GM12878 (cell line): ENCODE data around the gene BTBD19. TPM values are rescaled to one million over a fixed set of nuclear protein-coding genes. Genes with fewer than 3 reads are reported as not detected.

Experiments used
- ATAC-seq: fragments of 200-7000 bp; cut with Tn5 transposase; 3 replicates; pipeline ENCODE4 v1.9.1; 2020; ENCODE audit warnings: mild to moderate bottlenecking, moderate library complexity
- BruUV-seq: library from RNA; stranded (reverse); fragments of 400-500 nt; replicated peaks from 2 replicates; lab custom pipeline; 2021; lab: Mats Ljungman, UMichigan
- CTCF ChIA-PET: fragments of 300-600 bp; sonication (Branson Sonifier 250); formaldehyde crosslinking; extraction: SDS; loops from one replicate; lab custom pipeline; 2021; ENCODE audit warnings: inconsistent platforms; lab: Yijun Ruan, JAX
- POLR2A ChIA-PET: fragments of 350-600 bp; formaldehyde crosslinking; extraction: SDS; loops from one replicate; lab custom pipeline; 2021; ENCODE audit warnings: inconsistent platforms; lab: Charles Lee
- RAD21 ChIA-PET: fragments of 300-600 bp; sonication (Branson Sonifier 250); formaldehyde crosslinking; loops from one replicate; lab custom pipeline; 2023; ENCODE audit warnings: antibody characterized with exemption; ENCODE audit not compliant: unreplicated experiment; lab: Charles Lee
- SMC1A ChIA-PET: fragments of 300-600 bp; sonication (Branson Sonifier 250); formaldehyde crosslinking; loops from one replicate; lab custom pipeline; 2023; ENCODE audit not compliant: unreplicated experiment, uncharacterized antibody; lab: Charles Lee
- DNase-seq: peaks from one replicate; pipeline ENCODE4 v3.0.0-alpha.2; 2011; ENCODE audit warnings: low read depth, low spot score
- FAIRE-seq: peaks from 3 replicates; lab custom pipeline; 2011; peaks lifted over from hg19 to GRCh38; lab: Jason Lieb, UNC
- H2AFZ ChIP-seq: 2 replicates; pipeline ENCODE4 v1.6.0; 2011; ENCODE audit warnings: low read depth, low read length, control low read depth; ENCODE audit not compliant: control insufficient read depth
- H3K27ac ChIP-seq: 2 replicates; pipeline ENCODE4 v1.5.1; 2011; ENCODE audit warnings: control low read depth; ENCODE audit not compliant: control insufficient read depth, insufficient read depth
- H3K27me3 ChIP-seq, 2 experiments: replicated peaks in 1 of 2; 2 replicates each; pipeline versions ENCODE4 v1.6.0 to v1.6.1; 2011; ENCODE audit warnings: low read length in 1 of 2; ENCODE audit not compliant: control insufficient read depth in 2 of 2, insufficient read depth in 2 of 2
- H3K36me3 ChIP-seq, 2 experiments: 2 replicates each; pipeline ENCODE4 v1.5.1; 2011; ENCODE audit warnings: low read length in 1 of 2; ENCODE audit not compliant: control insufficient read depth in 2 of 2, insufficient read depth in 2 of 2
- H3K4me1 ChIP-seq: 2 replicates; pipeline ENCODE4 v1.6.1; 2011; ENCODE audit warnings: mild to moderate bottlenecking, low read length, moderate library complexity, mixed read lengths; ENCODE audit not compliant: control insufficient read depth, insufficient read depth
- H3K4me2 ChIP-seq: 2 replicates; pipeline ENCODE4 v1.6.0; 2011; ENCODE audit warnings: control low read depth; ENCODE audit not compliant: control insufficient read depth, insufficient read depth
- H3K4me3 ChIP-seq: fragments of 200-600 bp; sonication (generic); 2 replicates; pipeline ENCODE4 v1.5.1; 2016
- H3K79me2 ChIP-seq: 2 replicates; pipeline ENCODE4 v1.6.0; 2011; ENCODE audit warnings: low read length; ENCODE audit not compliant: control insufficient read depth, insufficient read depth
- H3K9ac ChIP-seq: 2 replicates; pipeline ENCODE4 v1.8.0; 2011; ENCODE audit warnings: low read length, control low read depth, mixed read lengths; ENCODE audit not compliant: control insufficient read depth, insufficient read depth
- H3K9me3 ChIP-seq: replicated peaks from 3 replicates; pipeline ENCODE4 v1.5.1; 2011; ENCODE audit warnings: mild to moderate bottlenecking, low read length; ENCODE audit not compliant: control insufficient read depth, insufficient read depth
- H4K20me1 ChIP-seq: 2 replicates; pipeline ENCODE4 v1.6.0; 2011; ENCODE audit not compliant: control insufficient read depth, insufficient read depth
- ETV6 ChIP-seq, 2 experiments: fragments of 450-650 bp in 1 of 2; IDR thresholded peaks in 1 of 2; conservative IDR thresholded peaks in 1 of 2; 2 replicates each; pipeline ENCODE4 v1.6.1; 2014; ENCODE audit warnings: antibody characterized with exemption in 1 of 2, borderline replicate concordance in 1 of 2, low read depth in 1 of 2, mild to moderate bottlenecking in 1 of 2, moderate library complexity in 1 of 2
- POLR2A ChIP-seq: IDR thresholded peaks from 2 replicates; pipeline ENCODE4 v1.6.1; 2011; ENCODE audit warnings: low read depth, mild to moderate bottlenecking, low read length
- POLR2AphosphoS5 ChIP-seq: IDR thresholded peaks from 2 replicates; pipeline ENCODE4 v1.6.1; 2011; ENCODE audit warnings: mild to moderate bottlenecking, low read length, inconsistent platforms
- WGBS: methylation state at CpG from one replicate; pipeline ENCODE4 v1.1.6; 2016; ENCODE audit warnings: low lambda C conversion rate; ENCODE audit not compliant: insufficient replicate concordance, insufficient coverage; ENCODE audit errors: missing lambda C conversion rate; 5-methylcytosine and 5-hydroxymethylcytosine counted together
- in situ Hi-C: fragments of 300-500 bp; cut with MboI; formaldehyde crosslinking; loops from 9 replicates; pipeline ENCODE4 v1.14.3; 2018; ENCODE audit warnings: mixed read lengths
- intact Hi-C: fragments of 100-400 bp; cut with micrococcal nuclease; formaldehyde crosslinking; loops from one replicate; pipeline ENCODE4 v1.14.2; 2022; ENCODE audit not compliant: unreplicated experiment
- polyA plus RNA-seq, 11 experiments: library from polyadenylated mRNA; depleted of rRNA in 4 of 11; unstranded in 6 of 11; stranded (reverse) in 5 of 11; fragments of >200 nt; fragmentation: Nextera tagmentation in 4 of 11; fragmentation: Illumina TruSeq in 1 of 11; extraction: Ambion mirVana in 4 of 11; extraction: Trizol in 1 of 11; gene quantifications; 1 replicate in 1 of 11; 2 replicates in 10 of 11; pipeline versions ENCODE4 v1.2.1 to v1.2.3, GENCODE V29; 2011 to 2016; ENCODE audit warnings: inconsistent platforms in 2 of 11, missing spikeins in 2 of 11, low read depth in 1 of 11
- total RNA-seq, 4 experiments: library from RNA; depleted of rRNA in 3 of 4; stranded (reverse); fragments of >200 nt in 3 of 4; fragmentation: Illumina TruSeq in 1 of 4; extraction: Trizol in 1 of 4; gene quantifications; 2 replicates each; pipeline versions ENCODE4 v1.2.1 to v1.2.3, GENCODE V29; 2013 to 2021
- TF ChIP-seq, protein P1 (sequence below): IDR thresholded peaks from 2 replicates; pipeline ENCODE4 v1.6.1; 2012; ENCODE audit warnings: low read depth, low read length, improper control_type of control experiment

BTBD19 gene
- total and polyA plus RNA-seq, 10 of the 15 experiments (the other 5 are each of a cell fraction or from before 2014, with no cell fraction given): 0.13 to 2.7 (median 0.42) TPM

DNA sequence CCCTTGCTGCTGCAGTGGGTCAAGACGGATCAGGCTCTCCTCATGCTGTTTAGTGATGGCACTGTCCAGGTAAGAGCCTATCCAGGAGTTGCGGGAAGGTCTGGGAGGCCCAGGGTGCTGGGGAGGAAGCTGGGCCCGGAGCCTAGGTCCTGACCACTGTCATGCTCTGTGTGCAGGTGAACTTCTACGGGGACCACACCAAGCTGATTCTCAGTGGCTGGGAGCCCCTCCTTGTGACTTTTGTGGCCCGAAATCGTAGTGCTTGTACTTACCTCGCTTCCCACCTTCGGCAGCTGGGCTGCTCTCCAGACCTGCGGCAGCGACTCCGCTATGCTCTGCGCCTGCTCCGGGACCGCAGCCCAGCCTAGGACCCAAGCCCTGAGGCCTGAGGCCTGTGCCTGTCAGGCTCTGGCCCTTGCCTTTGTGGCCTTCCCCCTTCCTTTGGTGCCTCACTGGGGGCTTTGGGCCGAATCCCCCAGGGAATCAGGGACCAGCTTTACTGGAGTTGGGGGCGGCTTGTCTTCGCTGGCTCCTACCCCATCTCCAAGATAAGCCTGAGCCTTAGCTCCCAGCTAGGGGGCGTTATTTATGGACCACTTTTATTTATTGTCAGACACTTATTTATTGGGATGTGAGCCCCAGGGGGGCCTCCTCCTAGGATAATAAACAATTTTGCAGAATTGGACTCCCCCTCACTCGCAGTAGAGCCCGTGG lies 2.9 kb upstream of the BTBD19 start:
- Histone ChIP-seq H3K4me2 (no peak overlapping the region), H3K79me2 (peaks cover 17% of the 10 kb centered on the region), H3K4me3 (no peak overlapping the region), H3K36me3 (peaks cover 6 to 9% of the 10 kb centered on the region in 2 experiments), H3K9me3 (no peaks in the 10 kb centered on the region), H3K9ac (no peak overlapping the region), H3K27me3 (no peaks in the 10 kb centered on the region), H2AFZ (no peak overlapping the region), H3K4me1 (peaks cover 55% of the 10 kb centered on the region), H4K20me1 (no peaks in the 10 kb centered on the region), H3K27ac (no peak overlapping the region)
- no peak for DNase-seq
- no peak for ATAC-seq
- in situ Hi-C loops (loop anchor here (5.0 kb wide), 1 partner anchor 73 kb away; the partner anchor contains the start of gene RNU5D-1), intact Hi-C loops (no loop called here)
- BruUV-seq: no TSS peak
- ChIA-PET POLR2A (interaction anchor here (0.6 to 1.4 kb wide), 2 partner anchors 8 to 456 kb away, joined by 3 to 4 read pairs; no protein-coding TSS in a partner anchor), SMC1A (interaction anchor here (0.6 to 0.7 kb wide), 2 partner anchors 268 to 495 kb away, joined by 3 to 4 read pairs; no protein-coding TSS in a partner anchor), CTCF (interaction anchor here (0.9 kb wide), 1 partner anchor 13 kb away, joined by 3 read pairs; no protein-coding TSS in a partner anchor), RAD21 (no interaction called here)
- WGBS: 91% methylated on average over 20 of the region's 20 CpGs
- TF ChIP-seq, protein P1, sequence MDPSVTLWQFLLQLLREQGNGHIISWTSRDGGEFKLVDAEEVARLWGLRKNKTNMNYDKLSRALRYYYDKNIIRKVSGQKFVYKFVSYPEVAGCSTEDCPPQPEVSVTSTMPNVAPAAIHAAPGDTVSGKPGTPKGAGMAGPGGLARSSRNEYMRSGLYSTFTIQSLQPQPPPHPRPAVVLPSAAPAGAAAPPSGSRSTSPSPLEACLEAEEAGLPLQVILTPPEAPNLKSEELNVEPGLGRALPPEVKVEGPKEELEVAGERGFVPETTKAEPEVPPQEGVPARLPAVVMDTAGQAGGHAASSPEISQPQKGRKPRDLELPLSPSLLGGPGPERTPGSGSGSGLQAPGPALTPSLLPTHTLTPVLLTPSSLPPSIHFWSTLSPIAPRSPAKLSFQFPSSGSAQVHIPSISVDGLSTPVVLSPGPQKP: no peak
- TF ChIP-seq POLR2A (0 out of 2 replicates have a peak, but pooled peaks have one; percentile 1), ETV6 (conservative IDR thresholded peaks at IDR 0.05 in 1 of 2, IDR thresholded peaks at IDR 0.05 in 1 of 2; ENCODE audit: borderline replicate concordance in 1 of 2, low read depth in 1 of 2) (no peak), POLR2AphosphoS5 (peak; percentile 57; the same call in 1 of the 2 replicates)
- no peak for FAIRE-seq
